Liver (tissue), 9 donors: ENCODE results near the gene WWOX. TPM values are rescaled to one million over a fixed set of nuclear protein-coding genes. Genes with fewer than 3 reads are reported as not detected.

ENCODE experiments used
- DNase-seq: peaks from one replicate; pipeline ENCODE4 v3.0.0-alpha.2; 2017; ENCODE audit warnings: low spot score
- H3K27ac ChIP-seq, 2 donors: one replicate each; pipeline ENCODE4 v1.7.0; 2013; ENCODE audit warnings: inconsistent platforms in 2 of 2, low read length in 2 of 2, control low read depth in 1 of 2, low read depth in 1 of 2, mild to moderate bottlenecking in 1 of 2
- H3K27me3 ChIP-seq, 4 donors: one replicate each; pipeline versions ENCODE4 v1.6.1 to v1.7.0; 2013; ENCODE audit warnings: low read length in 3 of 4, inconsistent platforms in 1 of 4, mild to moderate bottlenecking in 1 of 4, moderate library complexity in 1 of 4; ENCODE audit not compliant: control insufficient read depth in 4 of 4, insufficient read depth in 4 of 4
- H3K36me3 ChIP-seq, 4 donors: one replicate each; pipeline versions ENCODE4 v1.6.1 to v1.7.0; 2013; ENCODE audit warnings: low read length in 3 of 4, mild to moderate bottlenecking in 3 of 4, low read depth in 1 of 4, moderate library complexity in 1 of 4; ENCODE audit not compliant: control insufficient read depth in 4 of 4, insufficient read depth in 3 of 4
- H3K4me1 ChIP-seq, 4 donors: one replicate each; pipeline versions ENCODE4 v1.6.1 to v1.7.0; 2013; ENCODE audit warnings: low read length in 3 of 4, mild to moderate bottlenecking in 3 of 4, moderate library complexity in 1 of 4; ENCODE audit not compliant: control insufficient read depth in 4 of 4, insufficient read depth in 4 of 4
- H3K4me3 ChIP-seq, 3 donors: one replicate each; pipeline versions ENCODE4 v1.6.1 to v1.7.0; 2013; ENCODE audit warnings: low read length in 3 of 3, control low read depth in 1 of 3, low read depth in 1 of 3, mild to moderate bottlenecking in 1 of 3
- H3K9ac ChIP-seq, 2 donors: one replicate each; pipeline ENCODE4 v1.7.0; 2013; ENCODE audit warnings: low read length in 2 of 2, mild to moderate bottlenecking in 2 of 2, moderate library complexity in 2 of 2, control low read depth in 1 of 2, low read depth in 1 of 2
- H3K9me3 ChIP-seq, 4 donors: one replicate each; pipeline versions ENCODE4 v1.6.1 to v1.7.0; 2013; ENCODE audit warnings: low read length in 3 of 4; ENCODE audit not compliant: control insufficient read depth in 4 of 4
- FOXA2 ChIP-seq: IDR thresholded peaks from 2 replicates; pipeline ENCODE4 v1.6.1; 2016; ENCODE audit warnings: antibody characterized with exemption
- GABPA ChIP-seq, 2 donors: IDR thresholded peaks in 1 of 2; conservative IDR thresholded peaks in 1 of 2; 2 replicates each; pipeline ENCODE4 v1.6.1; 2016; ENCODE audit warnings: antibody characterized with exemption in 2 of 2, mild to moderate bottlenecking in 1 of 2, moderate library complexity in 1 of 2
- JUND ChIP-seq, 2 donors: IDR thresholded peaks; 2 replicates each; pipeline ENCODE4 v1.6.1; 2016; ENCODE audit warnings: antibody characterized with exemption in 2 of 2
- NR2F2 ChIP-seq: IDR thresholded peaks from 2 replicates; pipeline ENCODE4 v1.6.1; 2016; ENCODE audit warnings: antibody characterized with exemption
- RXRA ChIP-seq, 2 donors: IDR thresholded peaks; 2 replicates each; pipeline ENCODE4 v1.6.1; 2017 to 2018; ENCODE audit warnings: antibody characterized with exemption in 2 of 2, mild to moderate bottlenecking in 1 of 2
- SP1 ChIP-seq: IDR thresholded peaks from 2 replicates; pipeline ENCODE4 v1.6.1; 2018; ENCODE audit warnings: antibody characterized with exemption, mild to moderate bottlenecking
- TAF1 ChIP-seq: conservative IDR thresholded peaks from 2 replicates; pipeline ENCODE4 v1.6.1; 2016; ENCODE audit warnings: antibody characterized with exemption, mild to moderate bottlenecking
- WGBS: extraction: QIAGEN DNeasy Blood & Tissue Kit; methylation state at CpG from one replicate; pipeline ENCODE4 v1.1.7; 2013; 5-methylcytosine and 5-hydroxymethylcytosine counted together
- polyA plus RNA-seq, 2 donors: library from polyadenylated mRNA; stranded (reverse) in 1 of 2; unstranded in 1 of 2; fragments of 200-250 nt in 1 of 2; fragments of >200 nt in 1 of 2; fragmentation: Nextera tagmentation in 1 of 2; extraction: Ambion mirVana in 1 of 2; gene quantifications; one replicate each; pipeline versions ENCODE4 v1.2.1 to v1.2.3, GENCODE V29; 2013 to 2015
- total RNA-seq, 2 donors: library from RNA; depleted of rRNA; stranded (reverse); fragments of >200 nt; gene quantifications; one replicate each; pipeline ENCODE4 v1.2.3, GENCODE V29; 2014
- TF ChIP-seq, protein P1 (sequence below): IDR thresholded peaks from 2 replicates; pipeline ENCODE4 v1.6.1; 2016; ENCODE audit warnings: antibody characterized with exemption
- TF ChIP-seq, protein P2 (sequence below): IDR thresholded peaks from 2 replicates; pipeline ENCODE4 v1.6.1; 2016; ENCODE audit warnings: antibody characterized with exemption
- TF ChIP-seq, protein P3 (sequence below): fragments of 150-350 bp; IDR thresholded peaks from 2 replicates; pipeline ENCODE4 v1.5.1; 2017; ENCODE audit warnings: improper control_type of control experiment, low read depth, low read length; ENCODE audit not compliant: missing input control
- donor health status: healthy.
- donor health status: healthy.
- donor health status: healthy.
- donor health status: healthy.
- donor health status: healthy.

The WWOX gene
- total and polyA plus RNA-seq, 4 donors = 9.8 to 46.0 (median 15.3) TPM

DNA sequence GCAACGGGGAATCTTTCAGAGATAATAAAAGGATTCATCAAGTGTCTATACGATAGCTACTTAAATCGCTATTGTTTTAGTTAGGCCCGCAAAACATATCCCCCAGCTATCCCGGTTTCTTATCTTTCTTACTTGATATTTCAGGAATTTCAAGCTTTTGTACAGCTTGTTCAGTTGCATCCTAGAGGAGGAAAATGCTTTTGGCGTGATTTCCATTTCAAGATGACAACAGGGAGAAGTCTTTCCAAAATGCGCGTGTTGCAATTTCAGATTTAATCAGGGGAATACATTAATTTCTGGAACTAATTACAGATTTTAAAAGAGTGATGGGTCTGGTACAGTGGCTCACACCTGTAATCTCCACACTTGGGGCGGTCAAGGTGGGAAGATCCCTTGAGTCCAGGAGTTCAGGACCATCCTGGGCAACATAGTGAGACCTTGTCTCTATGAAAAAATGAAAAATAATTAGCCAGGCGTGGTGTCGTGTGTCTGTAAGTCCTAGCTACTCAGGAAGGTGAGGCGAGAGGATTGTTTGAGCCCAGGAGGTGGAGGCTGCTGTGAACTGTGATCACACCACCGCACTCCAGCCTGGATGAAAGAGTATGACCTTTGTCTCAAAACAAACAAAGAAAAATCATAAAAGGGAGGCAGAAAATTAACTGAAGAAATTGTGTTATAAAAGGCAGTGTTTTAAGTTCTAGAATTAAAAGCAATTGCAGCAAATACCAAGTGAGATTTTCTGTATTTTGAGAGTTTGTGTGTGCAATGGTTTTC lies 954.9 kb downstream of the WWOX start:
- TF ChIP-seq RXRA (IDR thresholded peaks at IDR 0.05) (peak in 1 of 2 donors; percentile 27), GABPA (IDR thresholded peaks at IDR 0.05 in 1 of 2, conservative IDR thresholded peaks at IDR 0.05 in 1 of 2) (no peak), FOXA2 (no peak)
- TF ChIP-seq, protein P1, sequence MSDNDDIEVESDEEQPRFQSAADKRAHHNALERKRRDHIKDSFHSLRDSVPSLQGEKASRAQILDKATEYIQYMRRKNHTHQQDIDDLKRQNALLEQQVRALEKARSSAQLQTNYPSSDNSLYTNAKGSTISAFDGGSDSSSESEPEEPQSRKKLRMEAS = no peak
- TF ChIP-seq, protein P2, sequence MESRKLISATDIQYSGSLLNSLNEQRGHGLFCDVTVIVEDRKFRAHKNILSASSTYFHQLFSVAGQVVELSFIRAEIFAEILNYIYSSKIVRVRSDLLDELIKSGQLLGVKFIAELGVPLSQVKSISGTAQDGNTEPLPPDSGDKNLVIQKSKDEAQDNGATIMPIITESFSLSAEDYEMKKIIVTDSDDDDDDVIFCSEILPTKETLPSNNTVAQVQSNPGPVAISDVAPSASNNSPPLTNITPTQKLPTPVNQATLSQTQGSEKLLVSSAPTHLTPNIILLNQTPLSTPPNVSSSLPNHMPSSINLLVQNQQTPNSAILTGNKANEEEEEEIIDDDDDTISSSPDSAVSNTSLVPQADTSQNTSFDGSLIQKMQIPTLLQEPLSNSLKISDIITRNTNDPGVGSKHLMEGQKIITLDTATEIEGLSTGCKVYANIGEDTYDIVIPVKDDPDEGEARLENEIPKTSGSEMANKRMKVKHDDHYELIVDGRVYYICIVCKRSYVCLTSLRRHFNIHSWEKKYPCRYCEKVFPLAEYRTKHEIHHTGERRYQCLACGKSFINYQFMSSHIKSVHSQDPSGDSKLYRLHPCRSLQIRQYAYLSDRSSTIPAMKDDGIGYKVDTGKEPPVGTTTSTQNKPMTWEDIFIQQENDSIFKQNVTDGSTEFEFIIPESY = no peak
- Histone ChIP-seq H3K36me3 (no peaks in the 10 kb centered on the region), H3K9me3 (no peaks in the 10 kb centered on the region), H3K9ac (no peak overlapping the region), H3K27ac (no peak overlapping the region), H3K4me1 (no peaks in the 10 kb centered on the region), H3K4me3 (no peak overlapping the region), H3K27me3 (no peaks in the 10 kb centered on the region)
- no peak for DNase-seq
- 67% methylated on average over 13 of the region's 13 CpGs for WGBS

DNA sequence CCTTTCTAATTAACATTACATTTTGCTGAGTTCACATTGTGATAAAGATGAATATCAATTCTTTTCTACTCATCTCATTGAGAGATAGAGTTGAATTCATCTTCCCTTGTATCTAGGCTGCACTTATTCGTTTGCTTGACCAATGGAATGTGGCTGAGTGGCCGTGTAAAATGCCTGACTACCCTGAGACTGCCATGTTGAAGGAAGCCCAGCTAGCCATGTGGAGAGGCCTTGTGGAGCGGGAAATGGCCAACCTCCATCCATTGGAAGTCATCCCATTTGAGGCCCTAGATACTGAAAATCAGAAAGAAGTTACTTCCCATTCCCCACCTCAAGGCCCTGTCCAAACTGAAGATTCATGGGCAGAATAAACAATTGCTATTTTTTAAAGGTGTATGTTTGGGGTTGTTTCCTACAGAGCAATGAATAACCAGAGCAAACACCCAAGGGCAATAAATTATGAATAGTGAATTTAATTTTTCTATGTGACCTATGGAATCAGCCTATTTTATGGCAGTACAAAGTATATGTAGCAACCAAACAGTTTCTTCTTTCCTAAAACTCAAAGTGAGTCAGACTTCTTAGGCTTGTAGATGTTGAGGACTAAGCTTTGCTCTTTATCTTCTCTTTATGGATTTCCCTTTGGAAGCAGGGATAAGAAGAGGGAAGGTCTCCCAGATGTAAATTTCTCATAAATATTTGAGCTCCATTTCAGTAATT lies 956.0 kb downstream of the WWOX start:
- no peak for DNase-seq
- no peak overlapping the region for H3K4me3 ChIP-seq
- TF ChIP-seq, protein P2 = no peak
- no peak for TF ChIP-seq TAF1
- TF ChIP-seq, protein P3, sequence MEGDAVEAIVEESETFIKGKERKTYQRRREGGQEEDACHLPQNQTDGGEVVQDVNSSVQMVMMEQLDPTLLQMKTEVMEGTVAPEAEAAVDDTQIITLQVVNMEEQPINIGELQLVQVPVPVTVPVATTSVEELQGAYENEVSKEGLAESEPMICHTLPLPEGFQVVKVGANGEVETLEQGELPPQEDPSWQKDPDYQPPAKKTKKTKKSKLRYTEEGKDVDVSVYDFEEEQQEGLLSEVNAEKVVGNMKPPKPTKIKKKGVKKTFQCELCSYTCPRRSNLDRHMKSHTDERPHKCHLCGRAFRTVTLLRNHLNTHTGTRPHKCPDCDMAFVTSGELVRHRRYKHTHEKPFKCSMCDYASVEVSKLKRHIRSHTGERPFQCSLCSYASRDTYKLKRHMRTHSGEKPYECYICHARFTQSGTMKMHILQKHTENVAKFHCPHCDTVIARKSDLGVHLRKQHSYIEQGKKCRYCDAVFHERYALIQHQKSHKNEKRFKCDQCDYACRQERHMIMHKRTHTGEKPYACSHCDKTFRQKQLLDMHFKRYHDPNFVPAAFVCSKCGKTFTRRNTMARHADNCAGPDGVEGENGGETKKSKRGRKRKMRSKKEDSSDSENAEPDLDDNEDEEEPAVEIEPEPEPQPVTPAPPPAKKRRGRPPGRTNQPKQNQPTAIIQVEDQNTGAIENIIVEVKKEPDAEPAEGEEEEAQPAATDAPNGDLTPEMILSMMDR = no peak
- TF ChIP-seq, protein P1 = no peak
- no peak for TF ChIP-seq JUND (IDR thresholded peaks at IDR 0.05)
- TF ChIP-seq NR2F2 = no peak
- TF ChIP-seq GABPA (IDR thresholded peaks at IDR 0.05 in 1 of 2, conservative IDR thresholded peaks at IDR 0.05 in 1 of 2) = no peak
- no peak for TF ChIP-seq SP1
- WGBS = 97% methylated on average over 3 of the region's 3 CpGs
- H3K36me3 ChIP-seq = no peaks in the 10 kb centered on the region
- no peaks in the 10 kb centered on the region for H3K4me1 ChIP-seq
- H3K27me3 ChIP-seq = no peaks in the 10 kb centered on the region
- H3K9me3 ChIP-seq = no peaks in the 10 kb centered on the region
- H3K9ac ChIP-seq = no peak overlapping the region
- no peak overlapping the region for H3K27ac ChIP-seq
